Measurements from ENCODE around the gene CORO1C.

CORO1C gene

DNA sequence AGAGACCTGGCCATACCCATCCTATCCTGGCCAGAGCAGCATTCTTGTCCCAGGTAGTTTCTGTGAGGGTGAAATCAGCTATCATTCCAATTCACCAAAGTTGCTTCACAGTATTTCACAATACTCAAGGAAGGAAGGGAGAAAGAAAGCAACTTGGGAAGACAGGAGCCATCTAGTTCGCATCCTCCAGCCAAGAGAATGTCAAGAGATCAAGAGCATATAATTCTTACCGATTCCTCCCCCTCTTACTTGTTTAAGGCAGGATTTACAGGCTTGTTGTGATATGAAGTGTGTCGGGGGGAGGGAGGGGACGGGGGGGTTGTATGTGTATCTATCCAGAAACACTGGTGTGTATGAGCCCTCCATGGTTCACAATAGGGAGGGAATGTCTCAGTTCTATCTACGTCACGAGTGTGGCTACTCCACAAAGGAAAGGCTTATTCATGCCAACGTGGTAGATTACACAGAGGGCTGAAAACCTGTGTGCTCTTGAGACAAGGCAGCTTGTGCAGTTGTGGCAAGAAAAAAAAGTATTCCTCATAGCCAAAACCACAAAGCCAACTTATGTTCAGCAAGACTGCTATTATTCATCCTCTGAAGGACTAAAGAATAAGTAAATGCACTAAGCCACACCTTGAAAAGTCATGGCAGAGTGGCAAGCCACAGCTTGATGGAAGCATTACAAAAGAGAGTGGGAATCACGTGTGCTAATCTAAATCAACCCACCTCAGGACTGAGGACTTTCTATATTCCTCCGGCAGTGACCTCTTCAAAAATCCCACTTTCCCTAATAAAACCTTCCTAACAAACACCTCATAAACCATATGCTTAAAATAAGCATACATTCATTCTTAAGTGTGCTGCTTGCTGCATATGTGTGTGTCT, 35.0 kb downstream of the CORO1C start:
- Histone ChIP-seq H3K4me3 (ENCODE audit: low read depth, low read length) (peak overlapping the region; percentile 45), H3K27ac (ENCODE audit: low read depth, low read length) (peak overlapping the region; percentile 99), H2AFZ (ENCODE audit: low read length, unreplicated experiment) (no peak overlapping the region), H3K27me3 (ENCODE audit: insufficient read depth, low read length) (no peaks in the 10 kb centered on the region), H3K36me3 (ENCODE audit: insufficient read depth, low read length) (peaks cover 49% of the 10 kb centered on the region), H3K4me1 (ENCODE audit: control insufficient read depth, insufficient read depth, low read length, unreplicated experiment) (peaks cover 71% of the 10 kb centered on the region), H3K79me2 (ENCODE audit: control insufficient read depth, insufficient read depth, low read length, unreplicated experiment) (peaks cover 90% of the 10 kb centered on the region)

DNA sequence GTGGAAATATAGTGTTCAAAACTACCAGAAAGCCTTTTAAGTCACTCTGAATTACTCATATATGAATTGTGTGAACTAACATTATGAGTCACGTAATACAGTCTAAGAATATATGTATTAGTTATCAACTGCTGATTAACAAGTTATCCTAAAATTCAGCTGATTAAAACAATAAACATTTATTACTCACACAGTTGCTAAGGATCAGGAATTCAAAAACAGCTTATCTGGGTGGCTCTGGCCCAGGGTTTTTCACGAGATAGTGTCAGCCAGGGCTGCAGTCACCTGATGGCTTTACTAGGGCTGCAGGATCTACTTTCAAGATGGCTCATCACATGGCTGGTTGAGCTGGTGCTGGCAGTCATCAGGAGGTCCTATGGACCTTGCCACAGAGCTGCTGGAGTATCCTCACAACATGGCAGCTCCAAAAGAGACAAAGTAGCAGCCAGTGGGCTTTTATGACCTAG, 36.5 kb downstream of the CORO1C start:
- H3K4me3 ChIP-seq (ENCODE audit: low read depth, low read length) = no peak overlapping the region
- H3K4me1 ChIP-seq (ENCODE audit: control insufficient read depth, insufficient read depth, low read length, unreplicated experiment) = peaks cover 76% of the 10 kb centered on the region
- H3K27me3 ChIP-seq (ENCODE audit: insufficient read depth, low read length) = no peaks in the 10 kb centered on the region
- H3K36me3 ChIP-seq (ENCODE audit: insufficient read depth, low read length) = peaks cover 35% of the 10 kb centered on the region
- H3K79me2 ChIP-seq (ENCODE audit: control insufficient read depth, insufficient read depth, low read length, unreplicated experiment) = peaks cover 90% of the 10 kb centered on the region
- no peak overlapping the region for H2AFZ ChIP-seq (ENCODE audit: low read length, unreplicated experiment)
- H3K27ac ChIP-seq (ENCODE audit: low read depth, low read length) = peak overlapping the region; percentile 99

DNA sequence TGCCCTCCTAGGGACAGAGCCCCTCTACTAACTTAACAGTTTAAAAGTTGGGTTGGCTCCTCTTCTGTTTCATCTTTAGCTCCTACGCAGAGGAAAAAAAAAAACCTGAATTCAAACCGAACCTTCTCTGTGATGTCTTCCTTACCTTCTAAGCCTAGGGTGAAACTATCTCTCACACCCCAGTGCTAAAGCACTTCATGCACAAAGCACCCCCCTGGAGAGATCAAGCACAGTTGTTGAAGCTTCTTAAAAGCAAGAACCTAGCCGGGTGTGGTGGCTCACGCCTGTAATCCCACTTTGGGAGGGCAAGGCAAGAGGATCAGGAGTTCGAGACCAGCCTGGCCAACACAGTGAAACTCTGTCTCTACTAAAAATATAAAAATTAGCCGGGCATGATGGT, 37.6 kb downstream of the CORO1C start:
- H3K4me3 ChIP-seq (ENCODE audit: low read depth, low read length) = no peak overlapping the region
- H3K27me3 ChIP-seq (ENCODE audit: insufficient read depth, low read length) = no peaks in the 10 kb centered on the region
- H3K79me2 ChIP-seq (ENCODE audit: control insufficient read depth, insufficient read depth, low read length, unreplicated experiment) = peaks cover 89% of the 10 kb centered on the region
- H3K36me3 ChIP-seq (ENCODE audit: insufficient read depth, low read length) = peaks cover 24% of the 10 kb centered on the region
- H3K27ac ChIP-seq (ENCODE audit: low read depth, low read length) = peak overlapping the region; percentile 99
- no peak overlapping the region for H2AFZ ChIP-seq (ENCODE audit: low read length, unreplicated experiment)
- peaks cover 85% of the 10 kb centered on the region for H3K4me1 ChIP-seq (ENCODE audit: control insufficient read depth, insufficient read depth, low read length, unreplicated experiment)

DNA sequence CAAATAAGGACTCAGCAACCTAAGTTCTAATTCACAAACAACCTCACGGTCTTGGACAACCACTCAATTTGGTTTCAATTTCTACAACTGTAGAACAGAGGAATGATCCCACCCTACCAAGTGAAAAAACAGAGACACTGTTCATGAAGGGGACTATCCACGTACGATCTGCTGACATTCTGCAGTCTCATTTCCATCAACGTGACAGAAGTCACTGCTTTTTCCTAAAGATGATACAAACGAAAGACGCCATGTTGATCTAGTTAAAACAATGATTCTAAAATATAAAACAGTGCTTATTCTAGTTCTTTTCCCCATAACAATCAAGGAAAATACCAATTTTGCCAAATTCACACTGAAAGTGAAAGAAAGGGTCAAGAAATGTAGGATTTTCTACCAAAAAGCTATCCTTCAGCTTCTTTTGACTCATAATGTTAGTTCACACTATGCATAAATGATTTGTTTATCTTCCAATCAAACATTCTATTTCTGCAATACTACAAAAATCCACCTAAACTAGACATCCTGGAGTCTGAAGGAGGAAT, 38.1 kb downstream of the CORO1C start:
- Histone ChIP-seq H3K4me3 (ENCODE audit: low read depth, low read length) (no peak overlapping the region), H3K27ac (ENCODE audit: low read depth, low read length) (peak overlapping the region; percentile 99), H3K36me3 (ENCODE audit: insufficient read depth, low read length) (peaks cover 22% of the 10 kb centered on the region), H3K4me1 (ENCODE audit: control insufficient read depth, insufficient read depth, low read length, unreplicated experiment) (peaks cover 85% of the 10 kb centered on the region), H2AFZ (ENCODE audit: low read length, unreplicated experiment) (no peak overlapping the region), H3K79me2 (ENCODE audit: control insufficient read depth, insufficient read depth, low read length, unreplicated experiment) (peaks cover 90% of the 10 kb centered on the region), H3K27me3 (ENCODE audit: insufficient read depth, low read length) (no peaks in the 10 kb centered on the region)

DNA sequence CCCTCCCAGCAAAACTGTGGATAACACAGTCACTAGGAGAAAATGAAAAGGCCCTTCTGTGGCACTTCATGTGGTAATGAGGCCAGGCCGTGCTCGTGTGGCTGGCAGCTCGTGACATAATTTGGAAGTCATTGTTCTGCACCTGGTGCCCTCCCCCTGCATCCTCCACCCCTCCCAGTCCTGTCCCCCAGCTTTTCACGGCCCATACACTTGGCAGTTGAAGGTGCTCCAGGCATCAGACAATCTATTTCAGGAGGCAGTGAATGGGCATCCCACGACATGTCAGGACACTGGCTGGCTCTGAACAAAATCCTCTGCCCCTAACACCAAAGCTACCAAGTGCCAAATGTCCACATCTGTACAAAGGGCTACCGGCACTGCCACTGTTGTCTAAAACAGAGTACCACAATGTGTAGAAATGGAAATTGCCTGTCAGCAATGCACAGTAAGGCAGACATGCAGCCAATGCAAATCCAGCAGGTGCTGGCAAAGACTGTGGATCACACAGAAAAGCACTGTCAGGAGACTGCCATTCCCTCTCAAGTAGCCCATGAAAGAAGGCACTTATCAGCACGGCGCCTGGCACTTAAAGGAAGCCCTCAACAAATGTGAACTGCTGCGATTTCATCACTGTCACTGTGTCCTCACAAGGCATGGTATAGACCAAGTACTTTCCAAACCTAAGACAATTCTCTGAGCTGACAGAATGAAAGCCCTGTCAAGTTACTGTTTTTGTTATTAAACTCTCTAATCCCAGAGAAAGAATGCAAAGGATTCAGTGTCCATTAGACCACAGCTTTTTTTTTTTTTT, 39.1 kb downstream of the CORO1C start:
- Histone ChIP-seq H3K79me2 (ENCODE audit: control insufficient read depth, insufficient read depth, low read length, unreplicated experiment) (peaks cover 88% of the 10 kb centered on the region), H3K36me3 (ENCODE audit: insufficient read depth, low read length) (peaks cover 22% of the 10 kb centered on the region), H3K4me3 (ENCODE audit: low read depth, low read length) (peak overlapping the region; percentile 38; the same call in 1 of the 2 replicates)

DNA sequence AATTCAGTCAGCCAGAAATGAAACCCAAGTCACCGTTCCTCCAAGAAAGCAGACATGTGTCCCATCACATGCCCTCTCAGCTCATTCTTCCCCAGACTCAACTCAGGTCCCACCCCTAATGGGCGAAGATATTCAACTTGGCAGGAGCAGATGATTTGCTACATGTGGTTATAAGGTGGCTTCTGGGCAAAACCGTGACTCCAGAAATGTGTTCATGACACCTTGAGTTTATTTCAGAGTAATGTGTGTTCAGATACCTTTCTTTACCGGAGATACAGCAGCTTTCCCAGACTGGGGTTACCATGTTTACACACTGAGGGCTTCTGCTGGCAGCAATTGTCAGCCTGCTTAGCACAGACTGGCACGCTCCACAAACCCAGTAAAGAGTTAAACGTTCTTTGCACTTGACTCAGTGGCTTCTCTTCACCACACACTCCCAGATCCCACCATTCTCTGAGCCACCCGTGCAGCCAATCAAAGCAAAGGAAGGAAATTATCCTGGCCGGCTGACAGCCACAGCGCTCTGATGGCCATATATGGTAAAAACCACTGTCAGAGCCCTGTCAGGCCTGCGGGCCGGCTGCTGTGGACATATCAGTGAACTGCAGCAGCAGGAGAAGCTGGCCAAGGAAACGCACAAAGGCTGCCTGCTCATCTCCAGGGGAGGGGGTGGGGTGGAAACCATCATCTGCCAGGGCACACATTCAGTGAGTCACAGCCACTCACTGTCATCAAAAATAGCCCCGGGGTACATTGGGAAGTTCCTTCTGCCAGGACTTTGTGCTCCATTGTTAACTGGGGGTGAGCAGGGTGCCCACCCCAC, 39.9 kb downstream of the CORO1C start:
- Histone ChIP-seq H3K36me3 (ENCODE audit: insufficient read depth, low read length) (peaks cover 22% of the 10 kb centered on the region), H3K79me2 (ENCODE audit: control insufficient read depth, insufficient read depth, low read length, unreplicated experiment) (peaks cover 88% of the 10 kb centered on the region), H3K27ac (ENCODE audit: low read depth, low read length) (peak overlapping the region; percentile 99), H3K4me1 (ENCODE audit: control insufficient read depth, insufficient read depth, low read length, unreplicated experiment) (peaks cover 74% of the 10 kb centered on the region), H2AFZ (ENCODE audit: low read length, unreplicated experiment) (no peak overlapping the region), H3K4me3 (ENCODE audit: low read depth, low read length) (peak overlapping the region; percentile 62), H3K27me3 (ENCODE audit: insufficient read depth, low read length) (no peaks in the 10 kb centered on the region)

More for the DNA sequence above, 39.1 kb downstream of the CORO1C start:
- H2AFZ ChIP-seq (ENCODE audit: low read length, unreplicated experiment) = no peak overlapping the region
- H3K27ac ChIP-seq (ENCODE audit: low read depth, low read length) = peak overlapping the region; percentile 99
- peaks cover 75% of the 10 kb centered on the region for H3K4me1 ChIP-seq (ENCODE audit: control insufficient read depth, insufficient read depth, low read length, unreplicated experiment)
- H3K27me3 ChIP-seq (ENCODE audit: insufficient read depth, low read length) = no peaks in the 10 kb centered on the region

DNA sequence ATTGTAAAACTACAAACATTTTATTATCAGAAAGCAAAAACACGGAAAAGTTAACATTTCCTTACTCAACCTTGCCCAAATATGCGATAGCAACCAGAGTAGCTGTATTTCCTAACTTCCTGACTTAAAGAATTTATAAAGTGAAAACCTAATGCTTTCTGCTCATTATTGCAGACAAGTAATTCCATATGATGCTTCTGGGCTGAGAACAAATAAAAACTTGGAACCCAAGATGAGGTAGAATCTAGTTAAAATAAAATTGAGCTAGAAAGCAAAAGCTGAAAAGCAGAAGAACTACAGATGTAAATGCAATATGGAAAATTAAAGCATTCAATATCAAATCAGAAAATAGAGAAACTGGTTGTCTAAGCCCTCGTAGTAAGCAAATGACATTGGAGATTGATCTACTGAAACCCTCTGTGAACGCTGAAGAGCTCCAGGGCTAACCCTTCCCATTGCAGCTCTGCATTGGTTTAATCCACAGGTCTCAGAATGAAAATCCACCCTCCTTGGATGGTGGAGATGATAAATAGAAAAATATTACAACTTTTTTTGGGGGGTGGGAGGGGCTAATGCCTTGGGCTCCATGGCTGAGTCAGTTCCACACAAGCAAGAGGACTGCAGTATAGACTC, 40.7 kb downstream of the CORO1C start:
- Histone ChIP-seq H3K79me2 (ENCODE audit: control insufficient read depth, insufficient read depth, low read length, unreplicated experiment) (peaks cover 90% of the 10 kb centered on the region), H3K36me3 (ENCODE audit: insufficient read depth, low read length) (peaks cover 22% of the 10 kb centered on the region), H3K4me1 (ENCODE audit: control insufficient read depth, insufficient read depth, low read length, unreplicated experiment) (peaks cover 74% of the 10 kb centered on the region)

DNA sequence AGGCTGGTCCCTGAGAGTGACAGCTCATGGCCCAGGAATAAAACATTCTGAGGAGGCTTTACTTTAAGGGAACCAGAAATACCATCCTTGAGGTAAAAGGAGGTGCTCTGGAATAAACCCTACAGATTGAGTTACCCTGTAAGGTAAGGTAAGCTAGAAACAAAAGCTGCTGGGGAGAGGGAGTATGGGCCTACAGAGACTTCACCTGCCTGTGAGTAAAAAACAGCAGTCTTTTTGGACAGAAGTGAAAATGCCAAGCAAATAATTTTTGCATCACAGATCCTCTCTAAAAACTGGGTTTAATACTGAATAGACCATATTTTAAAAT, 41.2 kb downstream of the CORO1C start:
- H3K79me2 ChIP-seq (ENCODE audit: control insufficient read depth, insufficient read depth, low read length, unreplicated experiment) = peaks cover 90% of the 10 kb centered on the region
- H3K27me3 ChIP-seq (ENCODE audit: insufficient read depth, low read length) = no peaks in the 10 kb centered on the region
- peak overlapping the region; percentile 99 for H3K27ac ChIP-seq (ENCODE audit: low read depth, low read length)
- H3K4me1 ChIP-seq (ENCODE audit: control insufficient read depth, insufficient read depth, low read length, unreplicated experiment) = peaks cover 74% of the 10 kb centered on the region
- no peak overlapping the region for H2AFZ ChIP-seq (ENCODE audit: low read length, unreplicated experiment)
- H3K36me3 ChIP-seq (ENCODE audit: insufficient read depth, low read length) = peaks cover 18% of the 10 kb centered on the region
- peak overlapping the region; percentile 62; the same call in 1 of the 2 replicates for H3K4me3 ChIP-seq (ENCODE audit: low read depth, low read length)

More for the DNA sequence above, 40.7 kb downstream of the CORO1C start:
- Histone ChIP-seq H2AFZ (ENCODE audit: low read length, unreplicated experiment) (no peak overlapping the region), H3K4me3 (ENCODE audit: low read depth, low read length) (peak overlapping the region; percentile 62), H3K27ac (ENCODE audit: low read depth, low read length) (peak overlapping the region; percentile 99), H3K27me3 (ENCODE audit: insufficient read depth, low read length) (no peaks in the 10 kb centered on the region)

DNA sequence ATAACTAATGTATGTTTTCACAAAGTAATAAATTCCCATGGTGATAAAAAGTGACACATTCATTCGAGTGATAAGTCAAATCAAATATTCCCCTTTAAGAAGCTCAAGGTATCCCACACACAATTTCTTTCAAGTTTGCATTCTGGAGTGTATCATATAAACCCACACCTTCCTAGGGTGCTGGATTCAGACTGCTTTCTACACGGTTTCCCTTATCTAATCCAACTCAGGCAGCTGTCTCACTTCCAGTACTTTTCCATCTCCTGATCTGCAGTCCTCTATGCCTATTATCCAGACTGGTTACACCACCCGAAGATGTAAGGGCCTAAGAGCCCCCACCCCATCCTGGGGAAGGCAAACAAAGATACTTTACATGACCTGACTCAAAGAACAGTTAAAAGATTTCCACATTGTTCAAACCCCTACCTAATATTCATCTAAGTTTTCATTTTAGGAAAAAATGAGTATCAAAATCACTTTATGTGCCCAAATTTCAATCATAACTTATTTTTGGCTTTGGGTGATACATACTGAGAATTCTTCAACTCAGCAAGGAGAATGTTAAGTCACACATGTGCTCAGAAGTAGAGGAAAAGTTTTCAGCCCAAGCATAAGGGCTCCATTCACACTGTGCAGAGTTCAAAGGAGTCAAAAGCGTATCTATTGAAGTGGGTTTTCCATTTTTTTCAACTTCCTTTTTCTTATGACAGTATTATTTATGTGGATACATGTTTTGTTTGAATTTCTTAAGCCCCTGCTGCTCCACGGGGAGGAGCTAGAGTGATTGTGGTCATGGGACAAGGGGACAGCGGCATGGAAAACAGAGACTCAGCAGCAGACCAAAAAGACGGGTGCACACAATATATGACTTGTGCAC, 41.8 kb downstream of the CORO1C start:
- Histone ChIP-seq H3K4me1 (ENCODE audit: control insufficient read depth, insufficient read depth, low read length, unreplicated experiment) (peaks cover 74% of the 10 kb centered on the region), H3K79me2 (ENCODE audit: control insufficient read depth, insufficient read depth, low read length, unreplicated experiment) (peaks cover 90% of the 10 kb centered on the region)

More for the DNA sequence above, 41.8 kb downstream of the CORO1C start:
- Histone ChIP-seq H3K4me3 (ENCODE audit: low read depth, low read length) (peak overlapping the region; percentile 10; the same call in 1 of the 2 replicates), H3K36me3 (ENCODE audit: insufficient read depth, low read length) (peaks cover 14% of the 10 kb centered on the region), H3K27me3 (ENCODE audit: insufficient read depth, low read length) (no peaks in the 10 kb centered on the region), H3K27ac (ENCODE audit: low read depth, low read length) (peak overlapping the region; percentile 99), H2AFZ (ENCODE audit: low read length, unreplicated experiment) (no peak overlapping the region)

Data from ACC112 (cell line).